ENCODE measurements around the gene DERA.

DNA sequence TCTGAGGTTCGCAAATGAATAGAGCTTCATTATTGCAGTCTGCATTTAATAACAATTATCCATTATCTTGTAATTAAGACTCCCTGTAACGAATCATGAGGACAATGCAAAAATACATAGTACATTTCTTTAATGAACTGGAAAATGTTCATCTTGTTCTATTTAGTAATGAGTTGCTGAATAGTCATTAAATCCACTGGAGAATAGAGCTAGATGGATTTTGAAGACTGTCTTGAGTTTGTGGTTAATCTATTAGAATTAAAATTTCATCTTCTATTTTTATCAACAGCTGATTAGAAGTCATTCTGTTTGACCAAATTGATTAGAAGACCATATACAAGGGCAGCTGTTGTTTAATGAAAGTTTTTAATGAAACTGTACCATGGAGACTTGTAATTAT lies 107.2 kb downstream of the DERA start:
- TF ChIP-seq, protein P1, sequence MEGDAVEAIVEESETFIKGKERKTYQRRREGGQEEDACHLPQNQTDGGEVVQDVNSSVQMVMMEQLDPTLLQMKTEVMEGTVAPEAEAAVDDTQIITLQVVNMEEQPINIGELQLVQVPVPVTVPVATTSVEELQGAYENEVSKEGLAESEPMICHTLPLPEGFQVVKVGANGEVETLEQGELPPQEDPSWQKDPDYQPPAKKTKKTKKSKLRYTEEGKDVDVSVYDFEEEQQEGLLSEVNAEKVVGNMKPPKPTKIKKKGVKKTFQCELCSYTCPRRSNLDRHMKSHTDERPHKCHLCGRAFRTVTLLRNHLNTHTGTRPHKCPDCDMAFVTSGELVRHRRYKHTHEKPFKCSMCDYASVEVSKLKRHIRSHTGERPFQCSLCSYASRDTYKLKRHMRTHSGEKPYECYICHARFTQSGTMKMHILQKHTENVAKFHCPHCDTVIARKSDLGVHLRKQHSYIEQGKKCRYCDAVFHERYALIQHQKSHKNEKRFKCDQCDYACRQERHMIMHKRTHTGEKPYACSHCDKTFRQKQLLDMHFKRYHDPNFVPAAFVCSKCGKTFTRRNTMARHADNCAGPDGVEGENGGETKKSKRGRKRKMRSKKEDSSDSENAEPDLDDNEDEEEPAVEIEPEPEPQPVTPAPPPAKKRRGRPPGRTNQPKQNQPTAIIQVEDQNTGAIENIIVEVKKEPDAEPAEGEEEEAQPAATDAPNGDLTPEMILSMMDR (IDR thresholded peaks at IDR 0.05): no peak
- no peak for TF ChIP-seq POLR2A (IDR thresholded peaks at IDR 0.05)

Data from tibial nerve (tissue), 3 donors.